Mononuclear cell (primary cell): ENCODE measurements around the gene CNOT2. TPM values are rescaled to one million over a fixed set of nuclear protein-coding genes. Genes with fewer than 3 reads are reported as not detected.

Source experiments
- H3K27me3 ChIP-seq: 2 replicates; pipeline ENCODE4 v1.6.0; 2011; ENCODE audit warnings: low read length, control low read depth; ENCODE audit not compliant: insufficient read depth
- H3K4me1 ChIP-seq: 2 replicates; pipeline ENCODE4 v1.5.1; 2011; ENCODE audit warnings: mild to moderate bottlenecking, low read length, control low read depth; ENCODE audit not compliant: insufficient read depth
- H3K4me3 ChIP-seq: 2 replicates; pipeline ENCODE4 v1.5.1; 2011; ENCODE audit warnings: mild to moderate bottlenecking, low read length, moderate library complexity
- H3K9me3 ChIP-seq: 2 replicates; pipeline ENCODE4 v1.5.1; 2011; ENCODE audit warnings: low read depth, mild to moderate bottlenecking, control low read depth, low read length
- total RNA-seq: library from RNA; depleted of rRNA; stranded (reverse); fragments of >200 nt; gene quantifications from one replicate; pipeline ENCODE4 v1.2.3, GENCODE V29; 2012

CNOT2 gene
- total RNA-seq, 1 donor, result 420 TPM

DNA sequence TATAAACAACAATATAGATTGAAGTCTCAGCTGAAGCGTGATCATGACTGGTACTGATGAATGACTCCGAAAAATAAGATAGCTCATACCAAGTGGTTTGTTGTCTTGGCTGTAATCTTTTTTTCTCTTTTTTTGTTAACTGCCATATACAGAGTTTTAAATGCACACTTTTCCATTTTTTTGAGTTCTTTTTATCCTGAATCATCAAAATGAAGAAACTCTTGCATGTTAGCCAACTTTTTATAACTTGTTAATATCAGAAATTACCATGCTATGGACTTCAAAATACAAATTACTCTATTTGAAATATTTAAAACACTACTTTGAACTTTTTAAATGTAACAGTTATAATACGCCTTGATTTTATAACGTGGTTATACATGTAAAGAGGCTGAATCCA is 112.7 kb downstream of the CNOT2 start:
- Histone ChIP-seq H3K4me1 (peaks cover 12% of the 10 kb centered on the region), H3K27me3 (no peaks in the 10 kb centered on the region), H3K4me3 (no peak overlapping the region), H3K9me3 (no peaks in the 10 kb centered on the region)

DNA sequence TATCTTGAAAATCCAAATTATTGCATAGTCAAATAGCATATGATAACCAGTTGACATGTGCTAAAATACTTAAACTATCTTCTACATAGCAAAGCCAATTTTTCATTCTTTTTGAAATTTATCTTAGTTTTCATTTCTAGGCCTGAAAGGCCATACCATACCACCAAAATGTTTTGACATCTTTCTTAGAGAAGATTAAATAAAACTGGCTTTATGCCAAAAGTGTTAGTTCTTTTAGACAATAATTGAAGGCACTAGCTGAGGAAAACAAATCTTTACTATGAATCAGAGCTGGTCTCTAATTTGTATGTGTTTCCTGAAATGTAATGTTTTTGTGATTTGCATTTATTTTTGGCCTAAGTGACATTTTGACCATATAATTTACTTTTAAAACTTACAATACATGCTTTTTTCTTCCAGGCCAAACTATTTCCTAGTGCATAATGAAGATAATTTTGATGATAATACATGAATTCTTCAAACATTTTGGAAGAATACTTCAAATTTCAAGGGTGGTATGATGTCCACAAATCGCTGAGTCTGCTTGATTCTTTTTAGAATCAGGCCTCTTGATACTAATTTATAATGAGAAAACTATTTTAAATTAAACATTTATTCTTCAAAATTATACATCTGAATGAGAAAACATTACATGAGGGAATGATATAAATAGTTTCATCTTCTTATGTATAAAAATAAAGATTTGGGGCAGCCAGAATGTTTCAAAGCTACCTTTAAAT is 116.4 kb downstream of the CNOT2 start:
- peaks cover 2% of the 10 kb centered on the region for H3K4me1 ChIP-seq
- no peak overlapping the region for H3K4me3 ChIP-seq
- H3K27me3 ChIP-seq, result peaks cover 21% of the 10 kb centered on the region
- no peaks in the 10 kb centered on the region for H3K9me3 ChIP-seq

DNA sequence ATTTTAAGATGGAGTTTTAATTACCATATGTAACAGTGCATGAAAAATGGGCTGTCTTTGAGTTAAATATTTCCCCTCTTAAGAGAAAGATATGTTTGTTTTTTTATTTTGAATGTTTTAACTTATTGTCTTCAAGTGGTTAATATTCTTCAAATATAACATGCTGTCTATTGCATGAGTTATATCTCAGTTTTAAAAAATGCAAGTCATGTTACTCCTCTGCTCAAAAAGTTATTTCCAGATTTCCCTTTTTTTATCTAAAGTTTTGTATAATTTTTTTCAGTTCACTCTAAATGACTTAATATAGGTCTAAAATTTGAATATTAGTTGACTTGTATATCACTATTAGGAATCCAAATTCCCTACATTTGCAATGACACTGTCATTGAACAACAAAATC is 117.0 kb downstream of the CNOT2 start:
- Histone ChIP-seq H3K4me1 (peaks cover 4% of the 10 kb centered on the region), H3K27me3 (peaks cover 27% of the 10 kb centered on the region), H3K9me3 (no peaks in the 10 kb centered on the region)

DNA sequence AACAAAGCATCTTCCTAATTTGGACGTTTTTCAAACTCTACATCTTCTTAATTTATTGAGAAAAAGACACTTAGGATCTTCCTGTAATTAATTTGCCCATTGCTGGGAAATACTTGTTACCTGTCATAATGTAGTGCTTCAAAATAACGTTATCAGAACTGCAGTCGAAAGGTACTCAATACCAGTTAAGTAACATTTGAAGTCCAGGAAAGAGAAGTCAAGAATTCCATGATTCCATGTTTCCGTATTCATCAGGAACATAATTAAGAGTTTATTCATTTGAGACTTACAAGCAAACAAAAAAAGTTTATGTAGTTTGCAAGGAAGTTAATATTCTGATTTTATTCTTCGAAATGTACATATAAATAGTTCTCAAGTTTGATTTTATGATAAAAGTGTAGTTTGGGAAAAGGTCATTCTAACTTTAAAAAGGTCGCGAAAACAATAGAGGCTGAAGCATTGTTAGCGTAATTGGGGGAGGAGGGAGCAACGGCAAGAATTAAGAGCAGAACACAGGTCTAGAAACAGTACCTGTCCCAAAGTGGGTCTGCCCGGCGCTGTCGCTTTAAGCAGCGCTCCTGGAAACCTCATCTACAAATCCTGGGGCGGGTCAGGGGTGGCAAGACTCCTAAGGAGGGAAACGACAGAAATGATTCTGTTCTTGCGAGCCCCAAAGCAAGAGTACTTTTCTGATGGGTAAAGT is 121.6 kb downstream of the CNOT2 start:
- Histone ChIP-seq H3K27me3 (peaks cover 58% of the 10 kb centered on the region), H3K4me3 (no peak overlapping the region), H3K9me3 (no peaks in the 10 kb centered on the region), H3K4me1 (peaks cover 17% of the 10 kb centered on the region)

More for the DNA sequence above, 117.0 kb downstream of the CNOT2 start:
- H3K4me3 ChIP-seq, result no peak overlapping the region

DNA sequence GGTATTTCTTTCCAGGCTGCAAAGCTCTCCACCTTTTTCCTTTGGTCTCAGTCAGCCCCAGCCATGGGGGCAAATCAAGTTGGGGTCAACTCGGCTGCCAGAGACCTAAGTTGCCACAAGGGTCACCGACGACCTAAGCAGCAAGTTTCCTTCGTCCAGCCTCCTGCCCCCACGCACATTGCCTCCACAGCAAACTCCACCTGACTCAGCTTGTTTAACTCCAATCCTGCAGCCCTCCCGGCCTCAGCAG is 122.1 kb downstream of the CNOT2 start:
- peaks cover 17% of the 10 kb centered on the region for H3K4me1 ChIP-seq
- H3K27me3 ChIP-seq, result peaks cover 58% of the 10 kb centered on the region
- peak overlapping the region; percentile 51 for H3K4me3 ChIP-seq
- H3K9me3 ChIP-seq, result no peaks in the 10 kb centered on the region

DNA sequence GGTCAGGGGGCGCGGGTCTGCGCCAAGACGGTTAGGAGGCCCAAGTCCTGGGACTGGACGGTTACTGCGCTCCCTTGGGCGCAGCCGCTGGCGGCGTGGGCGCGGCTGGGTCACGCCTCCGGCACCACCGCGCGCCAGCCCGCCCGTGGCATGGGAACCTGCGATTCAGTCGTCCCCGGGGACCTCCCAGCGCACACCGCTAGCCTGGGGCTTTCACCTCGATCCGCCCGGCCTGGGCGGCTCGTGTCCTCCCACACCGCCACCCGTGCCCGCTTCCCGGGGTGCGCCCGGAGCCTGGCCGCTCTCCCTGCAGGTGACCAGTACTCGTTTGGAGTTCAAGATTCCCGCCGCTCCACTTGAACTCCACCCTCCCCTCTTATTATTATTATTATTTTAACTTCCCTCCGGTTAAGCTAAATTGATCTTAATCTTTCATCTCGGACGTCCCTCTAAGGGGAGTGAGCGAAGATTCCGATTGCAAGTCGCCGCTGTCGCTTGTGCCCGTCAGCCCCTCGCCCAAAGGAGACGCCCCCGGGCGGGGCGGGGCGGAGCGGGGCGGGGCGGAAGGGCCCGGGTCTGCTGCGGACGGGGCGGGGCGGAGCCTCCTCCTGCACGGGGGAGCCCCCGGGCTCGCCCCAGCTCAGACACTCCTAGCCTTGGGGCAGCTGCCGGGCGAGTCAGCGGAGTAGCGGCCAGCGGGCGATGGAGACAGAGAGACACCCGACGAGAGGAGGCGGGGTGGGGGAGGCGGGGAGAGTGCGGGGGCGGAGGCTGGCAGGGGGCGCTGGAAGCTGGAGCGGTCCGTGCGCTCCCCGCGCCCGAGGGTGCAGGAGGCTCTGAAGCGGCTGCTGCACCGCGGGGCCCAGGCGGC is 122.7 kb downstream of the CNOT2 start, which contains the start of gene KCNMB4:
TSS of gene KCNMB4 (plus strand) at position 643 of the 871 bp plus-strand sequence. CDS start 445 bp downstream, outside the sequence.
- Histone ChIP-seq H3K27me3 (peaks cover 58% of the 10 kb centered on the region), H3K9me3 (no peaks in the 10 kb centered on the region), H3K4me1 (peaks cover 17% of the 10 kb centered on the region), H3K4me3 (peak within 1 kb of the TSS; percentile 51)

DNA sequence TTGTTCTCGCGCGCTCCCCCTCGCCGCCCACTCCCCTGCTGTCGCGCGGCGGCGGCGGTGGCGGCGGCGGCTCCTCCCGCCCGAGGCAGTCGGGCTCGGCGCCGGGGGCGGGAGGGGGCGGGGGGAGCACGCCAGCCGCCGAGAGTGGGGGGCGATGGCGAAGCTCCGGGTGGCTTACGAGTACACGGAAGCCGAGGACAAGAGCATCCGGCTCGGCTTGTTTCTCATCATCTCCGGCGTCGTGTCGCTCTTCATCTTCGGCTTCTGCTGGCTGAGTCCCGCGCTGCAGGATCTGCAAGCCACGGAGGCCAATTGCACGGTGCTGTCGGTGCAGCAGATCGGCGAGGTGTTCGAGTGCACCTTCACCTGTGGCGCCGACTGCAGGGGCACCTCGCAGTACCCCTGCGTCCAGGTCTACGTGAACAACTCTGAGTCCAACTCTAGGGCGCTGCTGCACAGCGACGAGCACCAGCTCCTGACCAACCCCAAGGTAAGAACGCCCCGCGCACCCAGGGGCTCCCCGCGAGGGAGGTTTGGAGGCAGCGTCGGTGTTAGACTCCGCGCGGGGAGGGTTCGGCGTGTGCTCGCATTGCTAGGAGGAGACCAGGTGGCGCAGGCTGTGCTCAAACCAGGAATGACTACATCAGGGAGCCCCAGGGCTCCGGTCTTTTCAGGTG is 123.5 kb downstream of the CNOT2 start:
- no peaks in the 10 kb centered on the region for H3K9me3 ChIP-seq
- peaks cover 17% of the 10 kb centered on the region for H3K4me1 ChIP-seq
- peaks cover 58% of the 10 kb centered on the region for H3K27me3 ChIP-seq
- H3K4me3 ChIP-seq, result peak overlapping the region; percentile 51

DNA sequence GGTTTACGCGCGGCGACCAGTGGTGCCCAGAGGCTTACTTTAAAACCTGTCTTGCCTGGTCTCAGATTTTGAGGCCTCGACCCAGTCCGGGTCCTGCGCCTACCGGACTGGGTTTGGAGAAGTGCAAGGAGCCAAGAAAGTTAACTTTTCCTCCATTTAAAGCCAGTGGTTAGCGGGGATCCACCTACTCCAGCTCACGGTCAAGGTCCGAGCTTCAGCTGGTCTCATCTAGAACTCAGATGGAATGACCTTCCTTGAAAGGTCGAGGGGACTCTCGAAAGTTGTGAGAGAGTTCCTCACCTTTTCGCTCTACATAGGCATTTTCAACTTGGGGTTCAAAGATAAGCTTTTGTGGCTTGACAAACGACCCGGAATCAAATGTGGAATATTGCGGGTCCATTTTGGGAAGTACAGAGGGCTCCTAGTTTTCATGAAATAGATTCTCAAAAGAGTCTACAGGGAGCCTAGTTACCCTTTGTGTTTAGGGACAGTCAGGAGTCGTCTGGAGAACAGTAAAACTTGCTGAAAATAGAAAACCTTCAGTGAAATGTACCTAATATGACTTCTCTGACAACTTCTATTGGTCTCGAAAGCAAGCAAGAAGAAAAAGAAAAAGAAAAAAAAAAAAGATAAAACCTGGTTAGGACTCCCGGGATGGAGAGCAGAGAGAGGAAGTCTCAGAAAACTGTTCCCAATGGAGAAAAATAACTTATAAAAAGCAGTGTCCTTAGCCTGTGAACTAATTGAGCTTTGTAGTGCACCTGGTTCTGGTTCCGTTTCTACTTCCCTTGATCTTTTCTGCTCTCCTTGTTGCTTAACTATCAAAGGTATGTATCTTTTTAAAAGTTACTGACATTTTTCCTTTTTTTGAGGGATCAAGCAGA is 124.3 kb downstream of the CNOT2 start:
- Histone ChIP-seq H3K4me1 (peaks cover 17% of the 10 kb centered on the region), H3K4me3 (peak overlapping the region; percentile 51), H3K27me3 (peaks cover 58% of the 10 kb centered on the region), H3K9me3 (no peaks in the 10 kb centered on the region)

DNA sequence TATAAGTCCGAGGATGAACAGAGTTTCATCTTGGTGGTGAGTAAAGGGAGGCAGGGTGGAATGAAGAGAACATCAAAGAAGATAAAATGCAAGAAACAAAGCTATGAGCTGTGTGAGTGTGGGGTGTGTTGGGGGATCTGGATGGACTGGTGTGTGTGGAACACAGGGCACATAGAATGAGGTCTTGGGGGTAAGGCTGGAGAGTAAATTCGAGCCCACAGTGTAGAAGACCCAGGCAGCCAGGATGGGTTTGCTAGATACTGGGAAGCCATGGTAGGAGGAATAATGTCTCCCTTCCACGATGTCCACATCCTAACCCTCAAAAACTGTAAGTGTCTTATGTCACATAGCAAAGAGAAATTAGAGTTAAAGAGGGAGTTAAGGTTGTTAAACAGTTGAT is 129.6 kb downstream of the CNOT2 start:
- H3K4me3 ChIP-seq, result no peak overlapping the region
- H3K27me3 ChIP-seq, result peaks cover 15% of the 10 kb centered on the region
- no peaks in the 10 kb centered on the region for H3K9me3 ChIP-seq
- no peaks in the 10 kb centered on the region for H3K4me1 ChIP-seq

DNA sequence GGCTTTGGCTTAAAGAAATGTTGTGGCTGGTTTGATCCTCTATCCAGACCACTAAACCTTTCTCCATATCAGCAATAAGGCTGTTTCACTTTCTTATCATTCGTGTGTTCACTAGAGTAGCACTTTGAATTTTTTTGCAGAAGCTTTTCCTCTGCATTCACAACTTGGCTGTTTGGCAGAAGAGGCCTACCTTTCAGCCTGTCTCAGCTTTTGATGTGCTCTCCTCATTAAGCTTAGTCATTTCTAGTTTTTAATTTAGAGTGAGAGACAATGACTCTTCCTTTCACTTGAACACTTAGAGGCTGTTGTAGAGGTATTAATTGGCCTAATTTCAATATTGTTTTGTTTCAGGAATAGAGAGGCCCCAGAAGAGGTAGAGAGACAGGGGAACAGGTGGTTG is 136.6 kb downstream of the CNOT2 start:
- H3K27me3 ChIP-seq, result no peaks in the 10 kb centered on the region
- no peaks in the 10 kb centered on the region for H3K9me3 ChIP-seq
- H3K4me3 ChIP-seq, result no peak overlapping the region
- no peaks in the 10 kb centered on the region for H3K4me1 ChIP-seq

DNA sequence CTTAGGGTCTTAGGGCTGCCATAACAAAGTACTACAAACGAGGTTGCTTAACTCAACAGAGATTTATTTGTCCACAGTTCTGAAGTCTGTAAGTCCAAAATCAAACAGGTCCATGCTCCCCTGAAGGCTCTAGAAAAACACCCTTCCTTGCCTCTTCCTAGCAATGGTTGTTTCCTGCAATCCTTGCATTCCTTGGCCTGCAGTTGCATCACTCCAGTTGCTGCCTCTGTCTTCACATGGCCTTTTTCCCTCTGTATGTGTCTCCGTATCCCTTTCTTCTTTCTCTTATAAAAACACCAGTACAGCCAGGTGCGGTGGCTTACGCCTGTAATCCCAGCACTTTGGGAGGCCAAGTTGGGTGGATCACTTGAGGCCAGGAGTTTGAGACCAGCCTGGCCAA is 140.3 kb downstream of the CNOT2 start:
- Histone ChIP-seq H3K9me3 (no peaks in the 10 kb centered on the region), H3K27me3 (no peaks in the 10 kb centered on the region), H3K4me3 (no peak overlapping the region), H3K4me1 (no peaks in the 10 kb centered on the region)

DNA sequence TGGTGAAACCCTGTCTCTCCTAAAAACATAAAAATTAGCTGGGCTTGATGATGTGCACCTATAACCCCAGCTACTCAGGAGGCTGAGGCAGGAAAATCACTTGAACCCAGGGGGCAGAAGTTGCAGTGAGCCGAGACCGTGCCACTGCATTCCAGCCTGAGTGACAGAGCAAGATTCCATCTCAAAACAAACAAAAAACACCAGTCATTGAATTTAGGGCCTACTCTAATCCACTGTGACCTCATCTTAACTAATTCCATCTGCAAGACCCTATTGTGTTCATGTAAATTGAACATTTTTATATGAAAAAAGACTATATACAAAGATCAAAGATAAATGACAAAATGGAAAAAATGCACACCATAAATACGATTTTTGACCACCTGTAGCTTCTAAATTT is 140.7 kb downstream of the CNOT2 start:
- Histone ChIP-seq H3K4me1 (no peaks in the 10 kb centered on the region), H3K4me3 (no peak overlapping the region), H3K9me3 (no peaks in the 10 kb centered on the region), H3K27me3 (no peaks in the 10 kb centered on the region)

DNA sequence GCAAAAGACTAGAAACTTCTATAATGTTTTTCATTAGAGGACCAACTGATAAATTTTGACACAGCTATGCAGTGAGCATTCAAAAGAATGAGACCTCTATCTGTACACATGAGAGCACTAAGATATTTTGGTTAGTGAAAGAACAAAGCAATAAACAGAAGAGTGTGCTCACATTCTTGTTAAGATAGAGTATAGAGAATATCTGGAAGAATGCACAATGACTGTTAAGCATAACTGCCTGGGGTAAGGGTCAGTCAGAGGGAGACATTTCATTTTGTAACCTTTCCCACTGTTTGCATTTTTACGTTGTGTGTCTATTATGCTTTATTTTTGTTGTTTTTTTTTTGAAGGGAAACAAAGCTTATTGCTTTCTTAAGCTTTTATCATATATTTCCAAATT is 143.5 kb downstream of the CNOT2 start:
- H3K9me3 ChIP-seq, result no peaks in the 10 kb centered on the region
- H3K27me3 ChIP-seq, result no peaks in the 10 kb centered on the region
- no peak overlapping the region for H3K4me3 ChIP-seq
- H3K4me1 ChIP-seq, result no peaks in the 10 kb centered on the region

DNA sequence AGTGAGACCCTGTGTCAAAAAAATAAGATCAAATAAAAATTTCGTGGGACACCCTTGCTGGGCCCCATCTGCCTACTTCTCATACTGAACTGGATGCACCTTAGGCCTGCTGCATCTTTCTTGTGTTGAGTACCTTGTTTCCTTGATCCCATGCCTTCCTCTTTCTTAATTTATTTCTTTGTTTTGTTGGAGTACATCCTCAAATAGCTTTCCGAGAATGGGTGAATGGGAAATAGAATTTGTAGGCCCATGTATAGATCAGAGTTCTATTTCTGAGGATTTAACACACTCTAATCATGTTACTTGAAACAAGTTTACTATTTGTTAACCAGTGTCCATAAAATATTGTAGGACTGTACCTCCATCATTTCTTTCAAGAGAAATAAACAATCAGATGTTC is 146.4 kb downstream of the CNOT2 start:
- H3K4me3 ChIP-seq, result no peak overlapping the region
- H3K9me3 ChIP-seq, result no peaks in the 10 kb centered on the region
- H3K4me1 ChIP-seq, result no peaks in the 10 kb centered on the region
- H3K27me3 ChIP-seq, result no peaks in the 10 kb centered on the region
